ENCODE measurements around the gene FMO2.

DNA sequence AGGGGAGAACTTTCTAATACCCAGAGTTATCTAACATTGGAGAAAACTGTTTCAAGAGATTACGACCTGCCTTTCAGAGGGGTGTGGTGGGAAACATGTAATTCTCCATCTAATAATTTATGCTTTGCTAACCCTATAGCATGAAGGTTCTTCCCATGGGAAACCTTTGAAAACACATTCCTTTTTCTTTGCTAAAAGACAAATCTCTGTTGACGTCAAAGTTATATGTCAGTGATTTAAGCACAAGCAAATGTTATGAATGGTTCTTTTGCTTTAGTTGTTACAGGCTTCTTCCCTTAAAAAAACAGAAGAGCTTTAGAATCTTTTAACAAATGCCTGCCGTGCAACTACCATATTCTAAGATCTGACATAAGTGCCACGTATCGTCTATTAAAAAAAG lies 19.2 kb downstream of the FMO2 start:
- TF ChIP-seq, protein P1, sequence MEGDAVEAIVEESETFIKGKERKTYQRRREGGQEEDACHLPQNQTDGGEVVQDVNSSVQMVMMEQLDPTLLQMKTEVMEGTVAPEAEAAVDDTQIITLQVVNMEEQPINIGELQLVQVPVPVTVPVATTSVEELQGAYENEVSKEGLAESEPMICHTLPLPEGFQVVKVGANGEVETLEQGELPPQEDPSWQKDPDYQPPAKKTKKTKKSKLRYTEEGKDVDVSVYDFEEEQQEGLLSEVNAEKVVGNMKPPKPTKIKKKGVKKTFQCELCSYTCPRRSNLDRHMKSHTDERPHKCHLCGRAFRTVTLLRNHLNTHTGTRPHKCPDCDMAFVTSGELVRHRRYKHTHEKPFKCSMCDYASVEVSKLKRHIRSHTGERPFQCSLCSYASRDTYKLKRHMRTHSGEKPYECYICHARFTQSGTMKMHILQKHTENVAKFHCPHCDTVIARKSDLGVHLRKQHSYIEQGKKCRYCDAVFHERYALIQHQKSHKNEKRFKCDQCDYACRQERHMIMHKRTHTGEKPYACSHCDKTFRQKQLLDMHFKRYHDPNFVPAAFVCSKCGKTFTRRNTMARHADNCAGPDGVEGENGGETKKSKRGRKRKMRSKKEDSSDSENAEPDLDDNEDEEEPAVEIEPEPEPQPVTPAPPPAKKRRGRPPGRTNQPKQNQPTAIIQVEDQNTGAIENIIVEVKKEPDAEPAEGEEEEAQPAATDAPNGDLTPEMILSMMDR (IDR thresholded peaks at IDR 0.05), result no peak
- no peak for TF ChIP-seq POLR2A (IDR thresholded peaks at IDR 0.05)

Measured in body of pancreas (tissue), 4 donors.